K562 (cell line): Measurements from ENCODE around the gene FAM110D. TPM values are rescaled to one million over a fixed set of nuclear protein-coding genes. Genes with fewer than 3 reads are reported as not detected.

Source experiments
- BRF1 ChIP-seq: IDR thresholded peaks from 3 replicates; pipeline ENCODE4 v1.6.1; 2011; ENCODE audit warnings: borderline replicate concordance, mild to moderate bottlenecking; ENCODE audit not compliant: insufficient read length; ENCODE audit errors: extremely low read depth
- CBX8 ChIP-seq: fragments of 200-600 bp; sonication (generic); IDR thresholded peaks from 2 replicates; pipeline ENCODE4 v1.6.1; 2012; ENCODE audit warnings: borderline replicate concordance, mixed run types, low read depth, mild to moderate bottlenecking, moderate library complexity, mixed read lengths, low read length, control low read depth, inconsistent platforms; ENCODE audit not compliant: poor library complexity, severe bottlenecking; ENCODE audit errors: extremely low read depth
- CHD1 ChIP-seq: fragments of 200-600 bp; sonication (generic); IDR thresholded peaks from one replicate; pipeline ENCODE4 v1.6.1; 2012; ENCODE audit warnings: mild to moderate bottlenecking, moderate library complexity, low read length, inconsistent platforms
- FOXM1 ChIP-seq, 2 experiments: fragments of 450-650 bp in 1 of 2; sonication (generic) in 1 of 2; formaldehyde crosslinking in 1 of 2; IDR thresholded peaks; 2 replicates each; pipeline versions ENCODE4 v1.6.1 to v1.9.0; 2017 to 2022; ENCODE audit warnings: low read depth in 2 of 2, mild to moderate bottlenecking in 2 of 2, missing genetic modification reagents in 1 of 2, moderate library complexity in 1 of 2
- GABPA ChIP-seq: fragments of 200-800 bp; sonication (Bioruptor generic); conservative IDR thresholded peaks from 2 replicates; pipeline ENCODE4 v1.6.1; 2016; ENCODE audit warnings: low read depth, missing genetic modification characterization, missing compliant biosample characterization
- HEY1 ChIP-seq: fragments of 250-450 bp; sonication (Bioruptor Pico); IDR thresholded peaks from 2 replicates; pipeline ENCODE4 v1.5.0; 2020; ENCODE audit warnings: mild to moderate bottlenecking, moderate library complexity, borderline replicate concordance
- KLF13 ChIP-seq: fragments of 450-650 bp; IDR thresholded peaks from 2 replicates; pipeline ENCODE4 v1.6.1; 2016; ENCODE audit warnings: missing genetic modification characterization, low read depth, mild to moderate bottlenecking, missing compliant biosample characterization, moderate library complexity, borderline replicate concordance
- MCM2 ChIP-seq: fragments of 450-650 bp; IDR thresholded peaks from 2 replicates; pipeline ENCODE4 v1.6.1; 2017; ENCODE audit warnings: low read depth, mild to moderate bottlenecking
- MIER1 ChIP-seq: fragments of 450-650 bp; IDR thresholded peaks from 2 replicates; pipeline ENCODE4 v1.6.1; 2016; ENCODE audit warnings: antibody characterized with exemption, mild to moderate bottlenecking, low read depth
- MTA1 ChIP-seq: fragments of 450-650 bp; IDR thresholded peaks from 2 replicates; pipeline ENCODE4 v1.6.1; 2017; ENCODE audit warnings: borderline replicate concordance
- NCOA2 ChIP-seq, 2 experiments: fragments of 450-650 bp; IDR thresholded peaks; 2 replicates each; pipeline ENCODE4 v1.6.1; 2018; ENCODE audit warnings: mild to moderate bottlenecking in 2 of 2, moderate library complexity in 1 of 2; ENCODE audit not compliant: partially characterized antibody in 2 of 2
- POLR3G ChIP-seq: IDR thresholded peaks from 2 replicates; pipeline ENCODE4 v1.6.1; 2011; ENCODE audit not compliant: insufficient read length, insufficient replicate concordance; ENCODE audit errors: extremely low read depth
- SMARCA4 ChIP-seq: fragments of 450-650 bp; IDR thresholded peaks from 2 replicates; pipeline ENCODE4 v1.6.1; 2016
- TBL1XR1 ChIP-seq, 2 experiments: IDR thresholded peaks; 2 replicates each; pipeline ENCODE4 v1.6.1; 2012; ENCODE audit warnings: improper control_type of control experiment in 2 of 2, low read length in 2 of 2, mild to moderate bottlenecking in 1 of 2
- TCF7 ChIP-seq: sonication (generic); IDR thresholded peaks from 2 replicates; pipeline ENCODE4 v1.6.1; 2016; ENCODE audit warnings: antibody characterized with exemption, borderline replicate concordance
- THAP7 ChIP-seq: fragments of 250-450 bp; sonication (Bioruptor Pico); IDR thresholded peaks from 2 replicates; pipeline ENCODE4 v1.5.0; 2021
- U2AF2 ChIP-seq: fragments of 200-400 bp; formaldehyde crosslinking; optimal IDR thresholded peaks from 2 replicates; pipeline ENCODE3; 2017; ENCODE audit warnings: low read depth, mild to moderate bottlenecking, low read length
- UBTF ChIP-seq, 2 experiments: IDR thresholded peaks; 2 replicates each; pipeline ENCODE4 v1.6.1; 2012; ENCODE audit warnings: improper control_type of control experiment in 2 of 2, low read depth in 2 of 2, low read length in 2 of 2, borderline replicate concordance in 1 of 2
- ZBTB2 ChIP-seq: fragments of 450-650 bp; IDR thresholded peaks from 2 replicates; pipeline ENCODE4 v1.6.1; 2016; ENCODE audit warnings: antibody characterized with exemption
- ZNF121 ChIP-seq: sonication (generic); formaldehyde crosslinking; conservative IDR thresholded peaks from 2 replicates; pipeline ENCODE4 v1.8.0; 2022; ENCODE audit warnings: missing genetic modification reagents
- ZNF655 ChIP-seq: fragments of 250-450 bp; sonication (Bioruptor Pico); IDR thresholded peaks from 2 replicates; pipeline ENCODE4 v1.5.0; 2021
- polyA plus RNA-seq, 8 experiments: library from polyadenylated mRNA; depleted of rRNA in 4 of 8; stranded (reverse) in 5 of 8; unstranded in 3 of 8; fragments of >200 nt; fragmentation: Nextera tagmentation in 2 of 8; fragmentation: Illumina TruSeq in 1 of 8; extraction: Ambion mirVana in 2 of 8; extraction: Trizol in 1 of 8; gene quantifications; 2 replicates each; pipeline versions ENCODE4 v1.2.1 to v1.2.3, GENCODE V29; 2011 to 2014; ENCODE audit warnings: inconsistent platforms in 1 of 8, missing spikeins in 1 of 8
- total RNA-seq, 7 experiments: library from RNA; depleted of rRNA in 6 of 7; stranded (reverse); fragments of >200 nt in 6 of 7; fragmentation: Illumina TruSeq in 2 of 7; extraction: Trizol in 2 of 7; gene quantifications; 2 replicates each; pipeline versions ENCODE4 v1.2.1 to v1.2.3, GENCODE V29; 2011 to 2021; ENCODE audit warnings: low replicate concordance in 1 of 7

Gene FAM110D
- total and polyA plus RNA-seq, 9 of the 15 experiments (the other 6 are each of a cell fraction or from before 2014, with no cell fraction given): 0.04 to 1.1 (median 0.33) TPM

- TF ChIP-seq ZNF121 (CRISPR knock-in tag) (no peak), HEY1 (CRISPR knock-in tag) (no peak; the same call in 1 of the 2 replicates), BRF1 (no peak), NCOA2 (IDR thresholded peaks at IDR 0.05; ENCODE audit: partially characterized antibody in 2 of 2) (no peak), ZBTB2 (no peak), TCF7 (no peak), SMARCA4 (peak; percentile 46; the same call in 1 of the 2 replicates), TBL1XR1 (IDR thresholded peaks at IDR 0.05; ENCODE audit: low read length in 2 of 2) (no peak), ZNF655 (CRISPR knock-in tag) (0 out of 2 replicates have a peak, but pooled peaks have one; percentile 35), POLR3G (no peak), THAP7 (CRISPR knock-in tag) (no peak), GABPA (tag) (no peak), CHD1 (no peak), CBX8 (no peak), UBTF (IDR thresholded peaks at IDR 0.05; ENCODE audit: borderline replicate concordance in 1 of 2, low read depth in 2 of 2, low read length in 2 of 2) (no peak), KLF13 (tag) (no peak), U2AF2 (no peak), MCM2 (no peak), MIER1 (no peak), MTA1 (peak; percentile 13; the same call in 1 of the 2 replicates), FOXM1 (IDR thresholded peaks at IDR 0.05; ENCODE audit: low read depth) (no peak; the same call in 1 of the 2 replicates), FOXM1 (CRISPR knock-in tag; IDR thresholded peaks at IDR 0.05; ENCODE audit: low read depth) (no peak)
Measured at GRCh38 chr1:26127235-26128163, 31.4 kb upstream of the FAM110D start (continued).
